ENCODE measurements around the gene OR51D1. TPM values are rescaled to one million over a fixed set of nuclear protein-coding genes. Genes with fewer than 3 reads are reported as not detected.

The OR51D1 gene
- not detected for total RNA-seq

DNA sequence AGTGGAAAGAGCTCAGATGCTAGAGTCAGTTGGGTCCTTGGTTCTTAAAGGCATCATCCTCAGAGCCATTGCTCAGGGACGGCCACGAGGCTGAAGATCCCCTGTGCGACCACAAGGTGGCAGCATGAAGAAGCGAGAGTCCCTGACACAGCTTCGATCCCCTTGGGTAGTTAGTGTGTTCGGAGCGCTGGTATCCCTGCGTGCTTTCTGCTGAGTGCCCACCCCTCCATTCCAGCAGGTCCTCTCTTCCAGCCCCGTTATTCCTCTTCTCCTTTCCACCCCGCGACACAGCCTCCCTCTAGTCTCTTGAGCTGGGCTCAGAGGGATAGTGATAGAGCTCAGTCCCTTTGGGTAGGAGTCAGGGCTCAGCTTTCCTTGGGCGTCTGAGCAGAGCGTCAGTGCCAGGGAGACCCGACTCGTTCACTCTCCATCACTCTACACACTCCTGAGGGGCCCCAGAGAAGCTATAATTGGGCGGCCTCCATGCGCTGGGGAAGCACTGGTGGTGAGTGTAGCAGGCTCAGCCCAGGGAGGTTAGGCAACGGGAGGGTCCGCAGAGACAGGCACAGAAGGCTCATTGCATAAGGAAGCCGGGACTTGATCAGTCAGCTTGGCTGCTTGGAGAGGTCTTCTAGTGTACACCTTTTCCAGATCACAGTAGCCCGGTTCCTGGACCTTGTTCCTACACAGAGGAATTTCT is at the start of gene OR51D1:
OR51D1 (plus strand) TSS at position 516 of the 700 bp plus-strand sequence. CDS start 2,314 bp downstream, outside the sequence.
- ATAC-seq, result peak; percentile 84

GRCh38 chr11:4589017-4589416 is 48.3 kb upstream of the OR51D1 start:
- ATAC-seq, result no peak

DNA sequence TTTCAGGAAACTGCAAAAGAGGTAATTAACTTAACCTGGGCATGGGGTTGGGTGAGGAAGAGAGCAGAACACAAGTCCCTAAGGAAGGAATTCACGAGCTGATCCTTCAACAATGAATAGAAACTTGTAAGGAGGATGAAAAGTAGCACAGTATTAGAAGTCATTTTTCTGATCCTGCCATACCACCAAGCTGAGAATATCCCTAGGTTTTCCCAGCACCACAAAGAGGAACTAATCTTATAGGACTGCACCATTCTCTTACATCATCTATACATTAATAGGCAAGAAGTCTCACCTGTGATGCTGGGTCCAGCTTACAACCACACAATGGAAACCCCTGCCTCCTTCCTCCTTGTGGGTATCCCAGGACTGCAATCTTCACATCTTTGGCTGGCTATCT is 43.5 kb upstream of the OR51D1 start, which contains the start of gene OR52I1:
OR52I1 (plus strand) TSS at position 301 of the 400 bp plus-strand sequence; CDS start at position 301, 0 bp downstream.
- no peak for ATAC-seq

DNA sequence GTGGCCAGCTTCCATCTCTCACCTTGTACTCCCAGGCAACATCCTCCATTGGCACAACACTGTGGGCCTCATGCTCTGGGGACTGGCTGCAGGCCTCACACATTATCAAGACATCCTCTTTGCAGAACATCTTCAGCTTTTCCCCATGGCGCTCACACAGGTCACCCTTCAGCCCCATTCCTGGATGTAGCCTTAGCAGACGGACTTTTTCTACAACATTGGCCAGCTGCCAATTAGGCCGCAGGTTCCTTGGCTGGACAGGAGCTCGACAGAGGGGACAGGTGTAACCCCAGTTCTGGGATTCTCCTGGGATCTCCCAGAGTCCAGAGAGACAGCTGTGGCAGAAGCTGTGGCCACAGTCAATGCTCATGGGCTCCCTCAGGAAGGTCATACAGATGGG is 32.2 kb upstream of the OR51D1 start:
- no peak for ATAC-seq

DNA sequence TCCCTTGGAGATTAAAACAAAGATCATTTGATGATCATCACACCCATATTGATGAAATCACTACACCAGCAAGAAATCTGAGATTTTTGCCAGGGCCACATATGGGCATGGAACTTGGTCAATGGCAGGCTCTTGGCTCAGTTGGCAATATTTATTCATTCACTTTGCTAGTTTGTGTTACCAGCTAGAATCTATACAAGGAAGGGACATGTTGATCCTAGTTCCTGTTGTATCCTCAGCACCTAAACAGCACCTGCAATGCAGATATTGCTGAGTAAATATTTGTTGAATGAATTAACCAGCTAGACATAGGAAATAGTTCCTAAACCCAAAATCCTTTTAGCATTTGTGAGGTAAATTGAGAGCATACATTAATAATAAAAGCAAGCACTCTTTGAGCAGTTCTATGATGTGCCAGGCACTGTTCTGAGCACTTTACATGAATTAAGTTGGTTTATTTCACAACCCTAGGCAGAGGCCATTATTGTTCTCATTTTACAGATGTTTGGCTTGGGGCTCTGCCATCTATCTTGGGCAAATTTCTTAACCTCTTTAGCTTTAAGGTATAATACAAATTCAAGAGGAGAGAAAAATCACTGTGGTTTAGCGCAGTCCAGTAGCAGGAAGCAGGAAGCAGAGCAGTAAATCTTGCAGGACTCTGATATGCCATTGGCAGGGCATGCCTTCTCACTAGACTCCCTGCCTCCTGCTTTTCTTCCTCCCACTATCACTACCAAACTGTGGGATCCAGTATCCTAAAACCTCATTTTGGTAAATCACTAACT is 30.9 kb upstream of the OR51D1 start:
- peak; percentile 11 for ATAC-seq

DNA sequence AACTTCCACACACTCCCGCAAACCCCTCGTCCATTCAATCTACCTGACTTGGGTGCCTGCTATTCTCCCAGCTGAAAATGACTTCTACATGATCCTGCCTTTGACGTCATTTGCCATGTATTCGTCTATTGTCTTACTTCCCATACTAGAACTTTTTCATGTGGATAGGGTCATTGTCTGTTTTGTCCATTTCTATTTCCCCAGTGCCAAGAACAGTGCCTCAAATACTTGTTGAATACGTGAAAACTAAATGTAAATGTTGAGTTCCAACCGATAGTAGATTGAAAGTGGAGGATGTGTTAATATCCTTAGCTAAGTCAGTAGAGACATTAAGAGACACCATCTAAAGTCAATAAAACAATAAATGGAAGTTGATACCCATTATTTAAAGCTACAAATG is 30.2 kb upstream of the OR51D1 start:
- no peak for ATAC-seq

DNA sequence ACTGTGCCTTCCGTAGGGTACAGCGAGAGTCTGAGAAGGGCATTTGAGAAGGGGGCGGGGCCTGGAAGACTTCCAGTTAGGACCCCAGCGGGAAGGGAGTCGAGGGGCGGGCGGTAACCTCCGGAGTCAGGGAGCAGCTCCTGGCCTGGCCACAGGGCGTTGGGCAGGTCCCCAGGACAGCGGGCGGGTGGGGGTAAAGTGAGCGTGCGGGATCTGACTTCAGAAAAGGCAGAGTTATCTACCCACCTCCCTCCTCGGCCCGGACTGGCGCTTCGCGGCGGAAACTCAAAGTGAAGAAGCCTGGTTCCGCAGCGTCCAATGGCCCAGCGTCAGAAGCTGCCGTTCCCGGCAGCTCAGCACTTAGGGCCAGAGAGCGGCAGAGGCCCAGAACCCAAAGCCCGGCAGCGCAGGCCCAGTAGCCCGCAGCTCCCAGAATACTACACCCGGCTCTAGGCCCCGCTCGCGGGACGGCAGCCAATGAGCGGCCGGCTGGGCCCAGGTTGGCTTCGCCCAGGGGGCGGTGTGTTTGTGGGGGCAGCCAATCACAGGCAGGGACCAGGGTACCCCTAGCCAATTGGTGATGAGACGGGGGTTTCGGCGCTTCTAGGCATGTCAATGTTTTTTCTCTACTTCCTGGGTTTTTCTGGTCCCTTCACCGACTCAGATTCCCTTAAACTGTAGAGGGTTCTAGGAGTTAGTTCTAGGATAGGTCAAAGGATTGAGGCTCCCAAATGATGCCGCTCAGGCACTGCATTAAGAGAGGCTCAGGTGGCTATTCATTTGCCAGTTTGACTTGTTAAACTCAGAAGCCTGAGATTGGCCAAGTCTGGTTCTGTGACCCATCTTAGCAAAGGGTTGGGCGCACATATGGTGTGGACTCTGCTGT is 29.3 kb upstream of the OR51D1 start, which contains the start of gene TRIM68:
TRIM68 (minus strand) TSS at position 451 of the 886 bp plus-strand sequence. CDS start 2,727 bp downstream, outside the sequence.
- peak; percentile 100 for ATAC-seq

DNA sequence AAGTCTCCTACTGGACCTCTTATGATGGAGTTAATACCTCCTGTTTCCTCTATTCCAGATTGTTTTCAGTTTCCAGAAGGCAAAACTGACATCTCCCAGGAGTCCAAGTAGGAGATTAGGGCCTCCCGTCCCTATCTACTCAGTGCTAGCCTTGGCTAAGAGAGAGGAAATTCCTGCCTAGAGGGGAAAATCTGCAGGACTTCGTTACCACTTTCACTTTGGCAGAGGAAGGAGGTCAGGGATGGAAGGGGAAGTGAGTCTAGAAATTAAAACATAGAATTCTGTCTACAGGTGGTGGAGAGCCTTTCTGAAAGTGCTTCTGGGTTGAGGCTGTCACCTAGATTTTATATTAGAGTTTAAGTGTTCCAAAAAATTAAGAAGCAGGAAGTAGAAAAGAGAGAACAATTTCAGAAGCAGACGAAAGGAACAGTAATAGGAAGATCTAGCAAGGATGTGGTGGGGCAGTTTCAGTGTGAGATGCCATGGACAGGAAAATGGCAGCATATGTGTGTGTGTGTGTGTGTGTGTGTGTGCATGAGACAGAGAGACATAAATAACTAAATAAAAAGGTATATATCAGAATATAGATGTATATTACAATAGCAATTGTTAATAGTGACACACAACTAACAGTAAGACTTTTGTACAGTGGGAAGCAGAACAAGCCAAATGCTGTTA is 26.9 kb upstream of the OR51D1 start:
- no peak for ATAC-seq

DNA sequence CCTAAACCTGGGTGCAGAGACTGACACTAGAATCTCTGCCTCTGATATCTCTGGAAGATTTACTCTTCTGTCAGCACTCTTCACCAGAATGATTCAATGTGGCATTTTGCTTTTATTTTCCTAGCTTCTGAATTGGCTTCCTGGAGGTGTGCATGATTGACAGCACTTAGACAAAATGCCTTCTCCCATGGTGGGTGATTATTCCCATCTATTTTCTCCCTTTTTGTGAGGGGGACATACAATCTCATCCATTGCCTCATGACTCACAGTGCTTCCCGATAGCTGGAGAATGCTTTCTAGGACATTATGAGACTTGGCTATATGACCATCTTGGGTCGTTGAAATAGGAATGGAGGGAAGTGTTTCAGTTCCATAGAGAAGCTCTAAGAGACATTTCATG is 25.3 kb upstream of the OR51D1 start:
- ATAC-seq, result no peak

DNA sequence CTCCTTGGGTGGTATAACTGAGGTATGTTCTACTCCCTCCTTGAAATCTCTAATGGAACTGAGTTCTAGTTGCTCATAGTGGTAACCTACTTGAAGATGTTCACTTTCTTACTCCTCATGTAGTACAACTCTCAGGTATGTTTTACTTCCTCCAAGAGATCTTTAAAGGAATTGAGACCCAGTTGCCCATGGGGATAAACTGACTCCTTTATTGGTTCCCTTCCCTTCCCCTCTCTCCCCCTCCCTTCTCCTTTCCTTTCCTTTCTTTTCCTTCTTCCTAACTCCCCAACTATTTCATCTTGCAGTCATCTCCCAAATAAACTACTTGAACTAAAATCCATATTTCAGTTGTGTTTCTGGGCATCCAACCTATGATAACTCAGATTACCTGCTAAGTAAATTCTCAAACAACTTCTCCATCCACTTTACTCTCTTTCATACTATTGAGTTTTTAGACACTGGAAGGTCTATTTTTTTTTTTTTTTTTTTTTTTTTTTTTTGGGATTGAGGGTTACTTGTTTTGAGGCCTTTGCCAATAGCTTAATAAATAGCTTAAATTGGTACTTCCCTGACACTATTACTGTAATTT is 21.3 kb upstream of the OR51D1 start:
- ATAC-seq, result no peak

GRCh38 chr11:4619514-4619913 is 17.8 kb upstream of the OR51D1 start:
- ATAC-seq, result no peak

- peak; percentile 76 for ATAC-seq
Observed at GRCh38 chr11:4626207-4627099, 10.8 kb upstream of the OR51D1 start.

DNA sequence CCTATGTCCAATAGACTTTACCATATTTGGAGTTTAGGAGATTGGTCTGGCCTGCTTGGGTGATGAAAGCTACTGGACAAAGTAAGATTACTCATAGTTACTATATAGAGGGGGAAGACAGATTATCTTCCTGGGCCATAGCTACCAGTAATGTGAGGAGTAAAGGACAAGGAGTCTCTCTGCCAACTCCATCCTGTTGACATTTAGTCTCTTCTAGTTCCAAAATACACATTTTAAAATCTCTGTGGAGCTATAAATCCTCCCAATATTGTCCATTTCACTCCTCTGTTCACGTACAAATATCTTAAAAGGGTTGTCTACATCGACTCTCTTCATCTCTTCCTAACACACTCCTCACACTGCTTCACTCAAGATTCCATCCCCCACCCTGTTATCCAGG is 1.1 kb upstream of the OR51D1 start:
- no peak for ATAC-seq

DNA sequence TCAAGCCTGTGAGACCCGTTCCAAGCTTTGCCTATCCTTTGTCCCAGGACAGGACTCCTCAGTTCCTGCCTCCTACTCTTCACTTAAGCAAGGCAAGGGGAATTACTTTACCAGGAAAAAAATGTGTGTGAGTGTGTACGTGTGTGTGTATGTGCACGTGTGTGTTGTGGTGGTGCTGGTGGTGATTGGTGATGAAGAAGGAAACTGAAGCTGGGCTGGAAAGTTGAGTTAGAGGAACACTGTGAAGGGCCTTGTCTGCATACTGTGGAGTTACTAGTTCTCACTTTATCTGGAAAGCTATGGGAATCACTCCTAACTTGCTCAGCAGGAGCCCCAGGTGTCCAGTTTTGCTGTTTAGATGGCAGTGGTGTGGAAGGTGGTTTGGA is 378 bp downstream of the OR51D1 start:
- no peak for ATAC-seq

DNA sequence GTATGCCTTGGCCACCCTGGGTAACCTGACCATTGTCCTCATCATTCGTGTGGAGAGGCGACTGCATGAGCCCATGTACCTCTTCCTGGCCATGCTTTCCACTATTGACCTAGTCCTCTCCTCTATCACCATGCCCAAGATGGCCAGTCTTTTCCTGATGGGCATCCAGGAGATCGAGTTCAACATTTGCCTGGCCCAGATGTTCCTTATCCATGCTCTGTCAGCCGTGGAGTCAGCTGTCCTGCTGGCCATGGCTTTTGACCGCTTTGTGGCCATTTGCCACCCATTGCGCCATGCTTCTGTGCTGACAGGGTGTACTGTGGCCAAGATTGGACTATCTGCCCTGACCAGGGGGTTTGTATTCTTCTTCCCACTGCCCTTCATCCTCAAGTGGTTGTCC is 2.7 kb downstream of the OR51D1 start:
- no peak for ATAC-seq

DNA sequence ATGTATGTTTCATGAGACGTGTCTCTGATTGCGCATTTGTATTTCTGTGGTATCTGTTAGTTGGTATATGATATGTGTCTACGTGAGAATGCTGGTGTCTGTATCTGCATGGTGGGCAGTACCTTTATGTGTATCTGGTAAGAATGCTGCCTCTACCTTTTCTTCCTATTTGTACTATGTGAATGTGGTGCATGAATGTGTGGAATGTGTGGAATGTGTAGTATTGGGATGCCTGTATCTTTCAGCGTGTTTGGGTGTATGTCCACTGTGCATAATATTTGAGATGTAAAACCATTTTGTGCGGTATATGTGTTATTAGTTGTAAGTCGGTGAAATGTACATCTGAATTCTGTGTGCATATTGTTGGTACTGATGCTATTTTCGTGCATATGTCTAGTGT is 4.2 kb downstream of the OR51D1 start:
- no peak for ATAC-seq

DNA sequence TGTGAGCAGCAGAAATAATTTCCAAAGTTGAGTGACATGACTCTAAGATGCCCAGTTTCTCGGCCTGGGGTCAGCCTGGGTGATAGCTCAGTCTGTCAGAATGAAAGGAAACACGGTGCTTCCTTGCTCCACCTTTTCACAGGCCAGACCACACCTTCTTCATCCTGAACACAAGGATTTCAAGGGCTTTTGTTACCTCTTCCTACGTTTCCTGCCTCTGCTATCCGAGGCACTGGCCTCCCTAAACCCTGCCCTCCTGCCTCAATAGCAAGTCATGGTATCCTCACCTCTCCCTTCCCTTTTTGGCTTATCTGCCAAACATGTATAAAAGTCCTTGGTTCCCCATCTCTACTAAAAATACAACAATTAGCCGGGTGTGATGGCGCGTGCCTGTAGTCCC is 4.8 kb downstream of the OR51D1 start:
- no peak for ATAC-seq

DNA sequence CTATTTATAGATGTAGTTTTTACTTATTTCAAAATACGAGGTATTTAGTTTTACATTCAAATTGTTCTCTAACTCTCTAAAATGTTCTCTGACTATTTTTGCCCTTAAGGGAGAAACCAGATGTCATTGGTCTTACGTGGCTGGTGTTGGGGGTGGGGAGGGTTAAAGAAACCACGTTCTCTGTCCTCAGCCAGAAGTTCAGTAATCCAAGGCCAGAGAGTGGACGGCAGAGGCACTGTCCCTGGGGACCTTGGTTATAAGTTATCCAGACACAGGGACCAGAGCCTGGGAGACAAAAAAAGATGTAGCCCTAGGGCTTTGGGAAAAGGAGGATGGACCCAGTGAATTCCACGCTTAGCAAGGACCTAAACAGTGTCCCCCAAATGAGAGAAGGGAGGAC is 5.8 kb downstream of the OR51D1 start:
- no peak for ATAC-seq

GRCh38 chr11:4643682-4644081 is 6.4 kb downstream of the OR51D1 start, which contains the start of gene OR51E1:
OR51E1 (plus strand) TSS chr11:4643982; CDS start chr11:4652527, 8,545 bp downstream.
- no peak for ATAC-seq

GRCh38 chr11:4644233-4644632 is 7.0 kb downstream of the OR51D1 start:
- no peak for ATAC-seq

DNA sequence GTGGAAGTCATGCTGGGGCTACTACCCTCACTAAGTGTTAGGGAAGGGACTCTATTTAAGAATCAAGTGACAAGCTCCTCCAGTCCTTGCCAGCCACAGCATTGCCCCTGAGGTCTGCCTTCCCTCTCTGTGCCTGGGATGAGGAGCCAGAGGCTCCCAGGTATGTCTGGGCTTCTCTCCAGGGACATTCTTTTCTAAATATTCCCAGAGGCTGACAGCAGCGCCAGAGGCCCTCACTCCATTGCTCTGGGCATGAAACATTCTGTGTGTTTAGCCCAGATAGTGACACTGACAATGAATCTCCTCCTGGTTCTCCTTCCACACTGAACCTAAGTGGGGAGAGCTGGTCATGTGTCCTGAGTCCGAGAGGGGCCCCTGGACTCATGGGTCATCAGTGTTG is 8.7 kb downstream of the OR51D1 start:
- no peak for ATAC-seq

All from esophagus mucosa (tissue), 1 donor.